OCI-LY1 (cell line): ENCODE results near the gene BDH1.
"Not testable (repeated sequence)": the region's sequence is repeated elsewhere in the genome, so short reads cannot be mapped to it uniquely, and the experiment has no call there.

Source experiments
- H2AFZ ChIP-seq: fragments of 200-600 bp; sonication (generic), shearing (Covaris generic); 2 replicates; pipeline ENCODE4 v1.6.0; 2014; ENCODE audit warnings: antibody characterized with exemption, mild to moderate bottlenecking, low read length
- H3F3A ChIP-seq: fragments of 200-600 bp; sonication (generic), shearing (Covaris generic); 2 replicates; pipeline ENCODE4 v1.6.0; 2014; ENCODE audit warnings: mild to moderate bottlenecking, antibody characterized with exemption, low read length, moderate library complexity; ENCODE audit not compliant: insufficient read depth
- H3K27ac ChIP-seq: fragments of 200-600 bp; sonication (generic); 2 replicates; pipeline ENCODE4 v1.5.1; 2014; ENCODE audit warnings: low read length, mixed run types, mild to moderate bottlenecking, low read depth; ENCODE audit not compliant: poor library complexity, severe bottlenecking
- H3K27me3 ChIP-seq: fragments of 200-600 bp; sonication (generic); 2 replicates; pipeline ENCODE4 v1.6.0; 2014; ENCODE audit warnings: antibody characterized with exemption, mild to moderate bottlenecking, low read length, moderate library complexity; ENCODE audit not compliant: insufficient read depth
- H3K36me3 ChIP-seq: fragments of 200-600 bp; sonication (generic); 2 replicates; pipeline ENCODE4 v1.6.1; 2014; ENCODE audit warnings: mild to moderate bottlenecking, antibody characterized with exemption, low read length, moderate library complexity, mixed read lengths; ENCODE audit not compliant: insufficient read depth
- H3K4me1 ChIP-seq: fragments of 200-600 bp; sonication (generic); 2 replicates; pipeline ENCODE4 v1.5.1; 2014; ENCODE audit warnings: mild to moderate bottlenecking, low read length, moderate library complexity; ENCODE audit not compliant: insufficient read depth, severe bottlenecking
- H3K4me2 ChIP-seq: fragments of 200-600 bp; sonication (generic), shearing (Covaris generic); 2 replicates; pipeline ENCODE4 v1.6.1; 2014; ENCODE audit warnings: low read length
- H3K4me3 ChIP-seq: fragments of 200-600 bp; sonication (generic); 2 replicates; pipeline ENCODE4 v1.5.1; 2014; ENCODE audit warnings: low read length, low read depth, mild to moderate bottlenecking, mixed read lengths; ENCODE audit not compliant: poor library complexity, severe bottlenecking
- H3K79me2 ChIP-seq: fragments of 200-600 bp; shearing (Covaris generic); 2 replicates; pipeline ENCODE4 v1.6.1; 2016; ENCODE audit warnings: mixed run types, low read length, mixed read lengths; ENCODE audit not compliant: insufficient read depth
- H3K9ac ChIP-seq: fragments of 200-600 bp; sonication (generic), shearing (Covaris generic); 2 replicates; pipeline ENCODE4 v1.6.1; 2014; ENCODE audit warnings: mild to moderate bottlenecking, low read length, mixed read lengths
- H3K9me2 ChIP-seq: fragments of 200-600 bp; sonication (generic), shearing (Covaris generic); 2 replicates; pipeline ENCODE4 v1.6.1; 2014; ENCODE audit warnings: low read depth, mild to moderate bottlenecking, low read length, mixed read lengths
- H3K9me3 ChIP-seq: fragments of 200-600 bp; shearing (Covaris generic); 2 replicates; pipeline ENCODE4 v1.6.1; 2014; ENCODE audit warnings: low read length, mixed read lengths
- H4K20me1 ChIP-seq: fragments of 200-600 bp; sonication (generic), shearing (Covaris generic); 2 replicates; pipeline ENCODE4 v1.6.0; 2016; ENCODE audit warnings: mild to moderate bottlenecking, low read length; ENCODE audit not compliant: insufficient read depth
- CTCF ChIP-seq: fragments of 200-600 bp; sonication (generic), shearing (Covaris generic); IDR thresholded peaks from 2 replicates; pipeline ENCODE4 v1.5.1; 2017; ENCODE audit warnings: mild to moderate bottlenecking, antibody characterized with exemption, low read length, moderate library complexity, mixed read lengths
- EZH2 ChIP-seq: fragments of 200-600 bp; sonication (generic), shearing (Covaris generic); IDR thresholded peaks from 2 replicates; pipeline ENCODE4 v1.8.0; 2017; ENCODE audit warnings: borderline replicate concordance, mixed run types, mild to moderate bottlenecking, antibody characterized with exemption, low read length, moderate library complexity, mixed read lengths

The BDH1 gene

GRCh38 chr3:197573048-197573767 lies 17.4 kb upstream of the BDH1 start:
- H2AFZ ChIP-seq, result no peak overlapping the region

GRCh38 chr3:197571880-197572172 lies 16.1 kb upstream of the BDH1 start:
- not testable (repeated sequence) for H3F3A ChIP-seq, H3K79me2 ChIP-seq, H3K4me3 ChIP-seq, H3K4me2 ChIP-seq, H3K27me3 ChIP-seq, H2AFZ ChIP-seq, H4K20me1 ChIP-seq, H3K4me1 ChIP-seq, H3K27ac ChIP-seq, H3K9ac ChIP-seq, H3K9me2 ChIP-seq, H3K36me3 ChIP-seq
- peaks cover 26% of the 10 kb centered on the region for H3K9me3 ChIP-seq

More at GRCh38 chr3:197573048-197573767, 17.4 kb upstream of the BDH1 start:
- Histone ChIP-seq H3K36me3 (no peaks in the 10 kb centered on the region), H3K27ac (no peak overlapping the region), H3K27me3 (peaks cover 16% of the 10 kb centered on the region; the same call in 1 of the 2 replicates), H4K20me1 (no peaks in the 10 kb centered on the region), H3K4me2 (no peak overlapping the region), H3K79me2 (no peaks in the 10 kb centered on the region), H3K9me3 (peaks cover 20% of the 10 kb centered on the region), H3K9ac (no peak overlapping the region), H3F3A (no peaks in the 10 kb centered on the region), H3K4me1 (no peaks in the 10 kb centered on the region), H3K9me2 (no peaks in the 10 kb centered on the region), H3K4me3 (no peak overlapping the region)
- no peak for TF ChIP-seq CTCF
- no peak for TF ChIP-seq EZH2

- H3K36me3 ChIP-seq, H3K9ac ChIP-seq, H3K9me2 ChIP-seq, H3K79me2 ChIP-seq, H3F3A ChIP-seq, H3K4me1 ChIP-seq, H3K4me3 ChIP-seq, H3K27me3 ChIP-seq, H4K20me1 ChIP-seq, H2AFZ ChIP-seq, H3K4me2 ChIP-seq, H3K27ac ChIP-seq: not testable (repeated sequence)
- H3K9me3 ChIP-seq, result peaks cover 31% of the 10 kb centered on the region
Measured at GRCh38 chr3:197571074-197571879, 15.5 kb upstream of the BDH1 start.

GRCh38 chr3:197569433-197569832 lies 13.7 kb upstream of the BDH1 start:
- H3K4me3 ChIP-seq, H3K4me1 ChIP-seq, H3K9ac ChIP-seq, H2AFZ ChIP-seq, H3K9me2 ChIP-seq, H3K79me2 ChIP-seq, H3K4me2 ChIP-seq, H4K20me1 ChIP-seq, H3F3A ChIP-seq, H3K27ac ChIP-seq, H3K36me3 ChIP-seq, H3K27me3 ChIP-seq: not testable (repeated sequence)
- H3K9me3 ChIP-seq, result peaks cover 42% of the 10 kb centered on the region
